ENCODE measurements around the gene RNF144A. TPM values are rescaled to one million over a fixed set of nuclear protein-coding genes. Genes with fewer than 3 reads are reported as not detected.

The RNF144A gene
- total RNA-seq, 2 experiments from 2014 or later: 38.6 to 42.7 TPM

- peaks cover 6% of the 10 kb centered on the region for H3K36me3 Mint-ChIP-seq (ENCODE audit: low read depth)
- H3K4me3 Mint-ChIP-seq: no peak overlapping the region
- H3K9me3 Mint-ChIP-seq (ENCODE audit: low read depth): no peaks in the 10 kb centered on the region
- DNase-seq: no peak
- POLR2A ChIA-PET: no interaction called here
- no peak for ATAC-seq
- CTCF ChIA-PET: interaction anchor here (2.4 kb wide), 1 partner anchor 10 kb away, joined by 10 read pairs; no protein-coding TSS in a partner anchor
- H3K4me1 Mint-ChIP-seq: no peaks in the 10 kb centered on the region
- H3K27me3 Mint-ChIP-seq: no peaks in the 10 kb centered on the region
- intact Hi-C loops (cut with DNase I, micrococcal nuclease): no loop called here
- no peak overlapping the region for H3K27ac Mint-ChIP-seq
These were observed 156.7 kb downstream of the RNF144A start for GRCh38 chr2:7073901-7074300.

- intact Hi-C loops (cut with DNase I, micrococcal nuclease): no loop called here
- no peaks in the 10 kb centered on the region for H3K36me3 Mint-ChIP-seq (ENCODE audit: low read depth)
- ChIA-PET CTCF (interaction anchor here (1.1 kb wide), 1 partner anchor 283 kb away, joined by 3 read pairs; no protein-coding TSS in a partner anchor), POLR2A (no interaction called here)
- H3K27ac Mint-ChIP-seq: no peak overlapping the region
- DNase-seq: no peak
- H3K4me1 Mint-ChIP-seq: no peaks in the 10 kb centered on the region
- no peak for ATAC-seq
- H3K9me3 Mint-ChIP-seq (ENCODE audit: low read depth): no peaks in the 10 kb centered on the region
- no peaks in the 10 kb centered on the region for H3K27me3 Mint-ChIP-seq
- no peak overlapping the region for H3K4me3 Mint-ChIP-seq
These were observed 158.6 kb downstream of the RNF144A start for GRCh38 chr2:7075834-7076233.

GRCh38 chr2:7077660-7078267 is 160.6 kb downstream of the RNF144A start:
- POLR2A ChIA-PET: no interaction called here
- no peaks in the 10 kb centered on the region for H3K4me1 Mint-ChIP-seq
- DNase-seq (no peak), ATAC-seq (no peak)
- H3K9me3 Mint-ChIP-seq (ENCODE audit: low read depth): no peaks in the 10 kb centered on the region
- H3K27me3 Mint-ChIP-seq: no peaks in the 10 kb centered on the region
- no peak overlapping the region for H3K4me3 Mint-ChIP-seq
- H3K27ac Mint-ChIP-seq: no peak overlapping the region
- H3K36me3 Mint-ChIP-seq (ENCODE audit: low read depth): no peaks in the 10 kb centered on the region
- intact Hi-C loops (cut with DNase I, micrococcal nuclease): no loop called here
- CTCF ChIA-PET: no interaction called here

GRCh38 chr2:7083580-7084509 is 166.6 kb downstream of the RNF144A start:
- intact Hi-C loops (cut with DNase I, micrococcal nuclease): loop anchor here (1.0 to 2.0 kb wide), 5 partner anchors 39 to 258 kb away; no protein-coding TSS in a partner anchor
- ChIA-PET CTCF (interaction anchor here (0.6 to 2.6 kb wide), 9 partner anchors 10 to 1908 kb away, joined by 3 to 10 read pairs (median 3); no protein-coding TSS in a partner anchor), POLR2A (no interaction called here)
- Mint-ChIP-seq H3K4me3 (no peak overlapping the region), H3K27me3 (no peaks in the 10 kb centered on the region), H3K4me1 (no peaks in the 10 kb centered on the region), H3K9me3 (ENCODE audit: low read depth) (peaks cover 7% of the 10 kb centered on the region), H3K36me3 (ENCODE audit: low read depth) (peaks cover 6% of the 10 kb centered on the region), H3K27ac (no peak overlapping the region)
- DNase-seq (peak; percentile 42), ATAC-seq (peak; percentile 60)

- CTCF ChIA-PET: interaction anchor here (0.6 to 2.6 kb wide), 7 partner anchors 10 to 260 kb away, joined by 3 to 10 read pairs (median 3); no protein-coding TSS in a partner anchor
- no peak for ATAC-seq
- intact Hi-C loops (cut with DNase I, micrococcal nuclease): loop anchor here (1.0 to 2.0 kb wide), 5 partner anchors 40 to 258 kb away; no protein-coding TSS in a partner anchor
These were observed 167.4 kb downstream of the RNF144A start for GRCh38 chr2:7084601-7085000.

GRCh38 chr2:7089284-7089683 is 172.1 kb downstream of the RNF144A start:
- intact Hi-C loops (cut with DNase I, micrococcal nuclease): no loop called here
- CTCF ChIA-PET: interaction anchor here (0.9 kb wide), 1 partner anchor 8 kb away, joined by 3 read pairs; no protein-coding TSS in a partner anchor
- Mint-ChIP-seq H3K9me3 (ENCODE audit: low read depth) (no peaks in the 10 kb centered on the region), H3K4me3 (no peak overlapping the region), H3K27me3 (no peaks in the 10 kb centered on the region), H3K27ac (no peak overlapping the region), H3K36me3 (ENCODE audit: low read depth) (peaks cover 2% of the 10 kb centered on the region), H3K4me1 (no peaks in the 10 kb centered on the region)
- POLR2A ChIA-PET: no interaction called here
- ATAC-seq (no peak), DNase-seq (no peak)

More at GRCh38 chr2:7084601-7085000, 167.4 kb downstream of the RNF144A start:
- no peaks in the 10 kb centered on the region for H3K4me1 Mint-ChIP-seq
- no peak for DNase-seq
- no peaks in the 10 kb centered on the region for H3K27me3 Mint-ChIP-seq
- H3K4me3 Mint-ChIP-seq: no peak overlapping the region
- no peak overlapping the region for H3K27ac Mint-ChIP-seq
- POLR2A ChIA-PET: no interaction called here
- H3K9me3 Mint-ChIP-seq (ENCODE audit: low read depth): peaks cover 7% of the 10 kb centered on the region
- H3K36me3 Mint-ChIP-seq (ENCODE audit: low read depth): peaks cover 6% of the 10 kb centered on the region

- DNase-seq: no peak
- H3K4me1 Mint-ChIP-seq: no peaks in the 10 kb centered on the region
- H3K9me3 Mint-ChIP-seq (ENCODE audit: low read depth): no peaks in the 10 kb centered on the region
- H3K27me3 Mint-ChIP-seq: no peaks in the 10 kb centered on the region
- CTCF ChIA-PET: no interaction called here
- H3K27ac Mint-ChIP-seq: no peak overlapping the region
- POLR2A ChIA-PET: no interaction called here
- H3K36me3 Mint-ChIP-seq (ENCODE audit: low read depth): no peaks in the 10 kb centered on the region
- intact Hi-C loops (cut with DNase I, micrococcal nuclease): no loop called here
- no peak for ATAC-seq
- H3K4me3 Mint-ChIP-seq: no peak overlapping the region
These were observed 172.8 kb downstream of the RNF144A start for GRCh38 chr2:7089898-7090510.

- H3K9me3 Mint-ChIP-seq (ENCODE audit: low read depth): no peaks in the 10 kb centered on the region
- peaks cover 6% of the 10 kb centered on the region for H3K4me1 Mint-ChIP-seq
- CTCF ChIA-PET: no interaction called here
- intact Hi-C loops (cut with DNase I, micrococcal nuclease): no loop called here
- POLR2A ChIA-PET: no interaction called here
- no peak overlapping the region for H3K27ac Mint-ChIP-seq
- H3K36me3 Mint-ChIP-seq (ENCODE audit: low read depth): no peaks in the 10 kb centered on the region
- no peaks in the 10 kb centered on the region for H3K27me3 Mint-ChIP-seq
- no peak for DNase-seq
- H3K4me3 Mint-ChIP-seq: no peak overlapping the region
- ATAC-seq: no peak
These were observed 176.2 kb downstream of the RNF144A start for GRCh38 chr2:7093376-7093775.

Other genes starting within 250 kb of the RNF144A start
- 1 to 10 TPM; 6.2 to 8.7 TPM for gene CMPK2, start 51.5 kb upstream of the RNF144A start, total RNA-seq
- 10 to 100 TPM in 1 of 2 experiments, 1 to 10 TPM in 1; 8.1 to 10.2 TPM for gene RSAD2, start 39.6 kb upstream of the RNF144A start, total RNA-seq

Measured in activated CD4-positive, alpha-beta T cell treated with anti-CD3 and anti-CD28 coated beads for 36 hours (primary cell).